ENCODE data around the gene ZNF892.

The ZNF892 gene

GRCh38 chr2:95166065-95166763, 41.1 kb upstream of the ZNF892 start:
- no peak for TF ChIP-seq CTCF (IDR thresholded peaks at IDR 0.05; ENCODE audit: low read length, missing control alignments)

GRCh38 chr2:95171902-95172301, 35.4 kb upstream of the ZNF892 start:
- DNase-seq (ENCODE audit: low read depth): no peak
- TF ChIP-seq CTCF (IDR thresholded peaks at IDR 0.05; ENCODE audit: low read length, missing control alignments): no peak
- no peak overlapping the region for H3K4me3 ChIP-seq (replicated peaks; ENCODE audit: low read depth, low read length)

More at GRCh38 chr2:95166065-95166763, 41.1 kb upstream of the ZNF892 start:
- H3K4me3 ChIP-seq (replicated peaks; ENCODE audit: low read depth, low read length): peak overlapping the region; percentile 87
- no peak for DNase-seq (ENCODE audit: low read depth)

- no peak for TF ChIP-seq CTCF (IDR thresholded peaks at IDR 0.05; ENCODE audit: low read length, missing control alignments)
- no peak overlapping the region for H3K4me3 ChIP-seq (replicated peaks; ENCODE audit: low read depth, low read length)
- DNase-seq (ENCODE audit: low read depth): no peak
These were observed 33.2 kb upstream of the ZNF892 start for GRCh38 chr2:95174031-95174542.

GRCh38 chr2:95179451-95179850, 27.9 kb upstream of the ZNF892 start:
- no peak for TF ChIP-seq CTCF (IDR thresholded peaks at IDR 0.05; ENCODE audit: low read length, missing control alignments)
- H3K4me3 ChIP-seq (replicated peaks; ENCODE audit: low read depth, low read length): no peak overlapping the region

GRCh38 chr2:95181774-95182173, 25.5 kb upstream of the ZNF892 start:
- DNase-seq (ENCODE audit: low read depth): no peak
- no peak overlapping the region for H3K4me3 ChIP-seq (replicated peaks; ENCODE audit: low read depth, low read length)
- no peak for TF ChIP-seq CTCF (IDR thresholded peaks at IDR 0.05; ENCODE audit: low read length, missing control alignments)

More at GRCh38 chr2:95179451-95179850, 27.9 kb upstream of the ZNF892 start:
- DNase-seq (ENCODE audit: low read depth): no peak

- no peak for DNase-seq (ENCODE audit: low read depth)
- no peak overlapping the region for H3K4me3 ChIP-seq (replicated peaks; ENCODE audit: low read depth, low read length)
- no peak for TF ChIP-seq CTCF (IDR thresholded peaks at IDR 0.05; ENCODE audit: low read length, missing control alignments)
These were observed 22.1 kb upstream of the ZNF892 start for GRCh38 chr2:95185197-95185596.

- TF ChIP-seq CTCF (IDR thresholded peaks at IDR 0.05; ENCODE audit: low read length, missing control alignments): no peak
- no peak overlapping the region for H3K4me3 ChIP-seq (replicated peaks; ENCODE audit: low read depth, low read length)
- no peak for DNase-seq (ENCODE audit: low read depth)
These were observed 21.3 kb upstream of the ZNF892 start for GRCh38 chr2:95185973-95186372.

All from fibroblast of pulmonary artery (primary cell).